GM23248 (cell line): ENCODE measurements around the gene EREG. TPM values are rescaled to one million over a fixed set of nuclear protein-coding genes. Genes with fewer than 3 reads are reported as not detected.
A peak's percentile ranks its signal among the peaks of the same experiment; 100 is the strongest.
"Not testable (repeated sequence)": the region's sequence is repeated elsewhere in the genome, so short reads cannot be mapped to it uniquely, and the experiment has no call there.

Experiments used
- DNase-seq: peaks from one replicate; pipeline ENCODE4 v3.0.0-alpha.2; 2015
- H2AFZ ChIP-seq: fragments of 200-600 bp; sonication (generic); 2 replicates; pipeline ENCODE4 v1.6.1; 2016; ENCODE audit warnings: antibody characterized with exemption
- H3F3A ChIP-seq: fragments of 200-600 bp; sonication (generic); 2 replicates; pipeline ENCODE4 v1.6.1; 2016; ENCODE audit warnings: mild to moderate bottlenecking, antibody characterized with exemption, mixed run types; ENCODE audit not compliant: insufficient read depth
- H3K27ac ChIP-seq: fragments of 200-600 bp; sonication (generic); 2 replicates; pipeline ENCODE4 v1.5.1; 2016; ENCODE audit warnings: mild to moderate bottlenecking
- H3K27me3 ChIP-seq: fragments of 200-600 bp; sonication (generic); replicated peaks from 2 replicates; pipeline ENCODE4 v1.6.1; 2016; ENCODE audit warnings: mild to moderate bottlenecking; ENCODE audit not compliant: insufficient read depth
- H3K36me3 ChIP-seq: fragments of 200-600 bp; sonication (generic); 2 replicates; pipeline ENCODE4 v1.6.1; 2016; ENCODE audit warnings: low read depth, mild to moderate bottlenecking
- H3K4me1 ChIP-seq: fragments of 200-600 bp; sonication (generic); 2 replicates; pipeline ENCODE4 v1.6.1; 2016; ENCODE audit warnings: mild to moderate bottlenecking; ENCODE audit not compliant: insufficient read depth
- H3K4me2 ChIP-seq: fragments of 200-600 bp; sonication (generic); one replicate; pipeline ENCODE4 v1.6.1; 2016; ENCODE audit warnings: mild to moderate bottlenecking; ENCODE audit not compliant: unreplicated experiment
- H3K4me3 ChIP-seq: fragments of 200-600 bp; sonication (generic); 2 replicates; pipeline ENCODE4 v1.5.1; 2016; ENCODE audit warnings: mild to moderate bottlenecking
- H3K79me2 ChIP-seq: fragments of 200-600 bp; sonication (generic); 2 replicates; pipeline ENCODE4 v1.6.1; 2016; ENCODE audit warnings: mild to moderate bottlenecking; ENCODE audit not compliant: insufficient read depth
- H3K9ac ChIP-seq: fragments of 200-600 bp; sonication (generic); 2 replicates; pipeline ENCODE4 v1.6.1; 2016; ENCODE audit warnings: mild to moderate bottlenecking
- H3K9me2 ChIP-seq: fragments of 200-600 bp; sonication (generic); 2 replicates; pipeline ENCODE4 v1.6.1; 2016; ENCODE audit warnings: mixed run types, mild to moderate bottlenecking, moderate library complexity; ENCODE audit not compliant: insufficient read depth
- H3K9me3 ChIP-seq: fragments of 200-600 bp; sonication (generic); one replicate; pipeline ENCODE4 v1.6.1; 2017; ENCODE audit warnings: low read depth
- H4K20me1 ChIP-seq: fragments of 200-600 bp; sonication (generic); 2 replicates; pipeline ENCODE4 v1.6.0; 2016; ENCODE audit not compliant: insufficient read depth
- EZH2 ChIP-seq: fragments of 200-600 bp; sonication (generic); IDR thresholded peaks from 2 replicates; pipeline ENCODE4 v1.6.1; 2018; ENCODE audit warnings: antibody characterized with exemption, mild to moderate bottlenecking; ENCODE audit not compliant: insufficient read depth, poor library complexity, severe bottlenecking
- EZH2phosphoT487 ChIP-seq: fragments of 200-600 bp; sonication (generic); IDR thresholded peaks from 2 replicates; pipeline ENCODE4 v1.6.1; 2018; ENCODE audit warnings: antibody characterized with exemption, moderate library complexity, mild to moderate bottlenecking, low read depth; ENCODE audit not compliant: insufficient read depth
- WGBS, 2 experiments: methylation state at CpG; one replicate each; pipeline ENCODE4 v1.1.6; 2015 to 2017; ENCODE audit warnings: low lambda C conversion rate in 2 of 2, low coverage in 1 of 2; ENCODE audit errors: missing lambda C conversion rate in 2 of 2; 5-methylcytosine and 5-hydroxymethylcytosine counted together
- in situ Hi-C: fragments of 300-500 bp; cut with MboI; formaldehyde crosslinking; loops from 2 replicates; pipeline ENCODE4 v1.15.0; 2020
- polyA plus RNA-seq: library from polyadenylated mRNA; unstranded; fragments of >200 nt; fragmentation: Nextera tagmentation; extraction: Ambion mirVana; gene quantifications from 2 replicates; pipeline ENCODE4 v1.2.1, GENCODE V29; 2016
- total RNA-seq: library from RNA; depleted of rRNA; stranded (reverse); fragments of >200 nt; shearing (Covaris generic); gene quantifications from 2 replicates; pipeline ENCODE4 v1.2.3, GENCODE V29; 2014

Gene EREG
- total and polyA plus RNA-seq, 2 experiments from 2014 or later: 1.8 to 4.4 TPM

GRCh38 chr4:74395633-74396032 lies 30.7 kb downstream of the EREG start:
- DNase-seq: no peak
- H3K9ac ChIP-seq: no peak overlapping the region
- in situ Hi-C loops: no loop called here
- no peaks in the 10 kb centered on the region for H3K36me3 ChIP-seq
- no peak overlapping the region for H3K4me3 ChIP-seq
- H3K27me3 ChIP-seq: no peaks in the 10 kb centered on the region
- H3K4me2 ChIP-seq: no peak overlapping the region
- no peak overlapping the region for H3K27ac ChIP-seq
- TF ChIP-seq EZH2 (no peak), EZH2phosphoT487 (no peak)
- H3K9me2 ChIP-seq: no peaks in the 10 kb centered on the region
- peaks cover 11% of the 10 kb centered on the region; the same call in 1 of the 2 replicates for H3K4me1 ChIP-seq
- peaks cover 7% of the 10 kb centered on the region; the same call in 1 of the 2 replicates for H3F3A ChIP-seq
- H3K79me2 ChIP-seq: no peaks in the 10 kb centered on the region
- WGBS, 2 experiments: 39 to 46% methylated on average over 2 of the region's 2 CpGs
- no peak overlapping the region for H2AFZ ChIP-seq
- H4K20me1 ChIP-seq: no peaks in the 10 kb centered on the region
- H3K9me3 ChIP-seq: no peaks in the 10 kb centered on the region

DNA sequence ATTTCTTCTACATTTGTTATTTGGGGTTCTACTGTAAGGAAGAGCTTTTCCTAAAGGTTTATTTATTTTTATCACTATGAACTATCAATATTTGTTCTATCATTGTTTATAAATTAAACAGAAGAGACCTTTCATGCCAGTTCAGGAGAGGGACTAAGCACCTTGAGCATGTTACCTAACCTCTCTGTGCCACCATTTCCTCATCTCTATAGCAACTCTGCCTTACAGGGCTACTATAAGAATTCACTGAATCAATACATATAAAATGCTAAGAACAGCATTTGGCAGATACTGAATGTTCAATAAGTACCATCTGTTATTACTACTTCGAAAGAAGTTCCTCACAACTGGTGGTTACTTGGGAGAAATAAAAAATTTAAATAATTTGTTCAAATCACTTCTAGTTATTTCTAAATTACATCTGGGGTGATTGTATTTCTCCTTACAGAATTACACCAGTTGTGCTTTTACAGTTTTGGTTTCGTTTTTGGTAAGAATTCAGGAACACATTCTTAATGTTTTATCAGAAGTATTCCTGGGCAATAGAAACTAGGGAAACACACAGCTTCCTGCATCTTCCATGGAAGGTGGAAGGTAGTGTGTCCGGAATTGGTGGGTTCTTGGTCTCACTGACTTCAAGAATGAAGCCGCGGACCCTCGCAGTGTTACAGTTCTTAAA lies 32.9 kb downstream of the EREG start:
- peak; percentile 16 for DNase-seq
- H3K79me2 ChIP-seq: no peaks in the 10 kb centered on the region
- TF ChIP-seq EZH2phosphoT487 (no peak), EZH2 (no peak)
- no peaks in the 10 kb centered on the region for H4K20me1 ChIP-seq
- no peaks in the 10 kb centered on the region for H3K9me2 ChIP-seq
- peak overlapping the region; percentile 49 for H3K4me3 ChIP-seq
- peak overlapping the region; percentile 22 for H3K4me2 ChIP-seq
- peaks cover 7% of the 10 kb centered on the region; the same call in 1 of the 2 replicates for H3F3A ChIP-seq
- no peaks in the 10 kb centered on the region for H3K27me3 ChIP-seq
- WGBS, 2 experiments: 55 to 59% methylated on average over 6 of the region's 6 CpGs
- peaks cover 11% of the 10 kb centered on the region; the same call in 1 of the 2 replicates for H3K4me1 ChIP-seq
- peak overlapping the region; percentile 76 for H2AFZ ChIP-seq
- H3K36me3 ChIP-seq: no peaks in the 10 kb centered on the region
- 0 out of 2 replicates have a peak overlapping the region, but pooled peaks have one; percentile 22 for H3K9ac ChIP-seq
- in situ Hi-C loops: no loop called here
- no peak overlapping the region for H3K27ac ChIP-seq
- H3K9me3 ChIP-seq: no peaks in the 10 kb centered on the region

DNA sequence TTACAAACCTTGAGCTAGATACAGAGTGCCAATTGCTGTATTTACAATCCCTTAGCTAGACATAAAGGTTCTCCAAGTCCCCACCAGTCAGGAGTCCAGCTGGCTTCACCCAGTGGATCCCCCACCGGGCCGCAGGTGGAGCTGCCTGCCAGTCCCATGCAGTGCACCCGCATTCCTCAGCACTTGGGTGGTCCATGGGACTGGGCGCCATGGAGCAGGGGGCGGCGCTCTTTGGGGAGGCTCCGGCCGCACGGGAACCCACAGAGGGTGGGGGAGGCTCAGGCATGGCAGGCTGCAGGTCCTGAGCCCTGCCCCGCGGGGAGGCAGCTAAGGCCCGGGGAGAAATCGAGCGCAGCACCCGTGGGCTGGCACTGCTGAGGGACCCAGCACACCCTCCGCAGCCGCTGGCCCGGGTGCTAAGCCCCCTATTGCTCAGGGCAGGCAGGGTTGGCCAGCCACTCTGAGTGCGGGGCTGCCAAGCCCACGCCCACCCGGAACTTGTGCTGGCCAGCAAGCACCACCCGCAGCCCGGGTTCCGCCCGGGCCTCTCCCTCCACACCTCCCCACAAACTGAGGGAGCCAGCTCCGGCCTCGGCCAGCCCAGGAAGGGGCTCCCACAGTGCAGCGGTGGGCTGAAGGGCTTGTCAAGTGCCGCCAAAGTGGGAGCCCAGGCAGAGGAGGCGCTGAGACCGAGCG lies 34.1 kb downstream of the EREG start:
- H3K9ac ChIP-seq, H3K27ac ChIP-seq, H2AFZ ChIP-seq, H3K4me3 ChIP-seq, H3K9me2 ChIP-seq, in situ Hi-C loops, H3F3A ChIP-seq, DNase-seq, H3K27me3 ChIP-seq, H4K20me1 ChIP-seq, H3K36me3 ChIP-seq, H3K79me2 ChIP-seq, H3K4me2 ChIP-seq, H3K9me3 ChIP-seq: not testable (repeated sequence)
- 82 to 83% methylated on average over 23 to 27 of the region's 32 CpGs for WGBS, 2 experiments
- peaks cover 11% of the 10 kb centered on the region; the same call in 1 of the 2 replicates for H3K4me1 ChIP-seq

GRCh38 chr4:74400395-74400794 lies 35.5 kb downstream of the EREG start:
- no peak for TF ChIP-seq EZH2phosphoT487
- TF ChIP-seq EZH2: no peak
- Histone ChIP-seq H3K27me3 (no peaks in the 10 kb centered on the region), H3K4me2 (no peak overlapping the region), H3K9me2 (no peaks in the 10 kb centered on the region), H3K79me2 (no peaks in the 10 kb centered on the region), H3K27ac (no peak overlapping the region), H3K36me3 (no peaks in the 10 kb centered on the region), H3K9ac (no peak overlapping the region), H3K9me3 (no peaks in the 10 kb centered on the region), H3K4me1 (no peaks in the 10 kb centered on the region), H4K20me1 (no peaks in the 10 kb centered on the region), H3F3A (no peaks in the 10 kb centered on the region), H2AFZ (no peak overlapping the region), H3K4me3 (no peak overlapping the region)
- WGBS, 2 experiments: 60 to 68% methylated on average over 10 of the region's 10 CpGs
- in situ Hi-C loops: no loop called here
- DNase-seq: no peak
